GM12878 (cell line): ENCODE measurements around the gene CATSPERD. TPM values are rescaled to one million over a fixed set of nuclear protein-coding genes. Genes with fewer than 3 reads are reported as not detected.

ENCODE experiments used
- ASH2L ChIP-seq: fragments of 300-600, 200-600 bp; sonication (generic); IDR thresholded peaks from 2 replicates; pipeline ENCODE4 v1.6.1; 2017; ENCODE audit warnings: low read depth, mild to moderate bottlenecking, borderline replicate concordance
- BCLAF1 ChIP-seq: fragments of 450-650 bp; IDR thresholded peaks from 2 replicates; pipeline ENCODE4 v1.6.1; 2017; ENCODE audit warnings: antibody characterized with exemption, mild to moderate bottlenecking, moderate library complexity
- BRCA1 ChIP-seq: IDR thresholded peaks from 2 replicates; pipeline ENCODE4 v1.6.1; 2011; ENCODE audit warnings: low read depth, low read length, improper control_type of control experiment
- CBFB ChIP-seq: IDR thresholded peaks from 2 replicates; pipeline ENCODE4 v1.6.1; 2016; ENCODE audit warnings: antibody characterized with exemption, low read depth
- EP300 ChIP-seq, 2 experiments: fragments of 150-350 bp in 1 of 2; IDR thresholded peaks; 2 replicates each; pipeline ENCODE4 v1.6.1; 2011 to 2012; ENCODE audit warnings: low read depth in 2 of 2, low read length in 2 of 2, borderline replicate concordance in 1 of 2, improper control_type of control experiment in 1 of 2, inconsistent platforms in 1 of 2; ENCODE audit not compliant: control insufficient read depth in 1 of 2
- FOXK2 ChIP-seq: fragments of 450-650 bp; IDR thresholded peaks from 2 replicates; pipeline ENCODE4 v1.6.1; 2017; ENCODE audit warnings: mild to moderate bottlenecking, moderate library complexity
- MAX ChIP-seq: IDR thresholded peaks from 2 replicates; pipeline ENCODE4 v1.6.1; 2012; ENCODE audit warnings: low read depth, low read length, improper control_type of control experiment
- MTA3 ChIP-seq: IDR thresholded peaks from 2 replicates; pipeline ENCODE4 v1.6.1; 2012; ENCODE audit warnings: low read length, inconsistent platforms, borderline replicate concordance
- PML ChIP-seq: IDR thresholded peaks from 2 replicates; pipeline ENCODE4 v1.6.1; 2012; ENCODE audit warnings: low read length, inconsistent platforms
- POLR2AphosphoS5 ChIP-seq: IDR thresholded peaks from 2 replicates; pipeline ENCODE4 v1.6.1; 2011; ENCODE audit warnings: mild to moderate bottlenecking, low read length, inconsistent platforms
- SMAD1 ChIP-seq: fragments of 450-650 bp; IDR thresholded peaks from 2 replicates; pipeline ENCODE4 v1.6.1; 2018; ENCODE audit warnings: mild to moderate bottlenecking, low read depth; ENCODE audit not compliant: partially characterized antibody
- SRF ChIP-seq, 2 experiments: IDR thresholded peaks; 2 replicates each; pipeline ENCODE4 v1.6.1; 2011; ENCODE audit warnings: low read depth in 2 of 2, low read length in 2 of 2, mild to moderate bottlenecking in 1 of 2, moderate library complexity in 1 of 2
- TCF3 ChIP-seq: IDR thresholded peaks from 2 replicates; pipeline ENCODE4 v1.6.1; 2012; ENCODE audit warnings: low read depth, mild to moderate bottlenecking, low read length, borderline replicate concordance; ENCODE audit not compliant: insufficient read depth
- TCF7 ChIP-seq: IDR thresholded peaks from 2 replicates; pipeline ENCODE4 v1.6.1; 2014; ENCODE audit warnings: antibody characterized with exemption, borderline replicate concordance
- polyA plus RNA-seq, 11 experiments: library from polyadenylated mRNA; depleted of rRNA in 4 of 11; unstranded in 6 of 11; stranded (reverse) in 5 of 11; fragments of >200 nt; fragmentation: Nextera tagmentation in 4 of 11; fragmentation: Illumina TruSeq in 1 of 11; extraction: Ambion mirVana in 4 of 11; extraction: Trizol in 1 of 11; gene quantifications; 1 replicate in 1 of 11; 2 replicates in 10 of 11; pipeline versions ENCODE4 v1.2.1 to v1.2.3, GENCODE V29; 2011 to 2016; ENCODE audit warnings: inconsistent platforms in 2 of 11, missing spikeins in 2 of 11, low read depth in 1 of 11
- total RNA-seq, 4 experiments: library from RNA; depleted of rRNA in 3 of 4; stranded (reverse); fragments of >200 nt in 3 of 4; fragmentation: Illumina TruSeq in 1 of 4; extraction: Trizol in 1 of 4; gene quantifications; 2 replicates each; pipeline versions ENCODE4 v1.2.1 to v1.2.3, GENCODE V29; 2013 to 2021

CATSPERD gene
- total and polyA plus RNA-seq, 10 of the 15 experiments (the other 5 are each of a cell fraction or from before 2014, with no cell fraction given) = 0.02 to 0.38 (median 0.11) TPM; not detected in 5

GRCh38 chr19:5696196-5697021, 24.0 kb upstream of the CATSPERD start (continued):
- peak; percentile 16; the same call in 1 of the 2 replicates for TF ChIP-seq POLR2AphosphoS5
- TF ChIP-seq SMAD1 = no peak
- no peak for TF ChIP-seq TCF7
- no peak for TF ChIP-seq SRF (IDR thresholded peaks at IDR 0.05; ENCODE audit: low read depth in 2 of 2, low read length in 2 of 2)
- TF ChIP-seq CBFB = 0 out of 2 replicates have a peak, but pooled peaks have one; percentile 22
- no peak for TF ChIP-seq MAX
- no peak for TF ChIP-seq ASH2L
- no peak for TF ChIP-seq PML
- TF ChIP-seq BCLAF1 = no peak
- no peak for TF ChIP-seq FOXK2
- no peak for TF ChIP-seq TCF3
- no peak for TF ChIP-seq BRCA1
- TF ChIP-seq MTA3 = no peak
- TF ChIP-seq EP300 (IDR thresholded peaks at IDR 0.05; ENCODE audit: borderline replicate concordance in 1 of 2, control insufficient read depth in 1 of 2, low read depth in 2 of 2, low read length in 2 of 2) = no peak
